ENCODE results near the gene ASTN2.

ASTN2 gene

DNA sequence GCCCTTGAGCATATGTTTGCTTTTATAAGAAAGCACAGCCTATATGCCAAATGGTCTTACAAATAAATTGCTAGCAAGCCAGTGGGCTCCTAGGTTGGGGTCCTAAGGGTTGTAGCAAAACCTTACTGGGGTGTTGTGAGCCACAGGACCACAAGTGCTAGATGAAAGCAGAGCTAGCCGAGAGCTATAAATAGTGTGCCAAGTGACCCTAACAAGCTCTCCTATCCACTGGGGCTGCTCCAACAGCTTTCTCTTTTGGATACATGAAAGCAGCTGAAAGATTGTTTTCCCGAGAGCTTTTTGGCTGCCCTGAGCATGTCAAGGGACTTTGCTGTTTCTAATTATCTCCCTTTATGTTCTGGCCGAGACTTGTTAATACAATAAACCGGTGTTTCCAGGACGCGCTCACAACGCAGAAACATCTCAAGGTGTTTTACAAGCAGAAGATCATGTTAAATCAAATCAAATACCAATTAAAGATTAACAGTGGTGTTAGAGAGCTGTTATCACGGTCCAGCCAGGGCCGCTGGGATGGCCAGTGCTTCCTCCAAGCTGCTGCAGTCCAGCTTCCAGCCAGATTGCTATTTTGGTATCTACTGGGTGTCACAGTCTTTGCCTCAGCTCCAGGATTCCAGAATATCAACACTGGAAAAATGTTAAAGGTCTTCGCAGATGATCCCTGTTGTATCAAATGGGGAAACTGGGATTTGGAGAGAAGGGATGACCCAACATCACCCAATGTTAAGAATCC, 351.0 kb downstream of the ASTN2 start:
- no peak for FAIRE-seq

DNA sequence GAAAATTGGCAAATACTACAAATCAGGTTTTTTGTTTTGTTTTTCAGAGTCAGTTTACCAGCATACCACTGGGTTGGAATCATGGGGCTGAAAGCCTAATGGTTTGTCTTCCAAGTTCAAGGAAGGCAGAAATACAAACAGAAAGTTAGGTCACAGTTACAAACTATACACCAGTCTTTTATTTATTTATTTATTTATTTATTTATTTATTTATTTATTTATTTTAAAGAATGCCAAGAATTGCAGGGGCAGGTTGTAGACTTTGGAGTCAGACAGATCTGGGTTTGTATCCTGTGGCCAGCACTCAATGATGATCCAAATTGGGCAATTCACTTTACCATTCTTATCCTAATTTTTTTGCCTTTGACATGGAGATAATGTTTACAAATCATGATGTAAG, 353.9 kb downstream of the ASTN2 start:
- no peak for FAIRE-seq

DNA sequence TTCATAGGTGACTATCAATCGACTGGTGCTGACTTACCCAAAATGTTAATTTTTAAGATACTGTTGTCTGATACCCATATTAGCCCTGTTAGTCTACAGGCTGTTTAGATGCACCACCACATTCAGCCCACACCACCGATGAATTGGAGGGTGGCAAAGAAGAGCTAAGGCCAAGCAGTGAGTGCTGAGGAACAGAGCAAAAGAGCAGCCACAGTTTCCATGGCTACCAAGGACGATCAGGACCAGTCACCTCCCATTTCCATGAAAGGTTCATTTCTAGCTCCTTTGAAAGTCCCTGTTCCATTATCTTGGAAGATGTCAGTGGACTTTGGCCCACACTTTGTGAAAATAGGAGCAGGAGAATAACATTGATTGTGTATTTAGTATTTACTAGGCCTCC, 364.9 kb downstream of the ASTN2 start:
- FAIRE-seq = no peak

GRCh38 chr9:117046666-117047327, 368.1 kb downstream of the ASTN2 start:
- no peak for FAIRE-seq

GRCh38 chr9:117044241-117044640, 370.6 kb downstream of the ASTN2 start:
- FAIRE-seq = no peak

DNA sequence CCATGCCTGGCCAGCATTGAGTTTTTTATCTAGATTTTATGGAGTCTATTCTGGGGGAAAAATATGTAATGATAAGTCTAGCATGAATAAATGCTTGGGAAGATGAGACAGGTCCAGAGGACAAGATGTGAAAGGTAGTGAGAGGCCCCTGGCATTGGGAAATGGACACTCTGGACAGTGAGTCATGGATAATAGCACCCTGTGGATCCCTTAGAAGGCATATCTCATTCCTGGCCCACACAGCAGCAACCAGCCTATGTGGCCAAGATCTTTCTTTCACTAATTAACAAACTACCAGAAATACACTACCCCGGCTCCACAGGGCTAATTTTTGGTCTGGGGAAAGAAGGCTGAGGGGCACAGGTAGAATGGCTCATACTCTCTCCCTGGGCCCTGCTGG, 371.7 kb downstream of the ASTN2 start:
- FAIRE-seq = no peak

DNA sequence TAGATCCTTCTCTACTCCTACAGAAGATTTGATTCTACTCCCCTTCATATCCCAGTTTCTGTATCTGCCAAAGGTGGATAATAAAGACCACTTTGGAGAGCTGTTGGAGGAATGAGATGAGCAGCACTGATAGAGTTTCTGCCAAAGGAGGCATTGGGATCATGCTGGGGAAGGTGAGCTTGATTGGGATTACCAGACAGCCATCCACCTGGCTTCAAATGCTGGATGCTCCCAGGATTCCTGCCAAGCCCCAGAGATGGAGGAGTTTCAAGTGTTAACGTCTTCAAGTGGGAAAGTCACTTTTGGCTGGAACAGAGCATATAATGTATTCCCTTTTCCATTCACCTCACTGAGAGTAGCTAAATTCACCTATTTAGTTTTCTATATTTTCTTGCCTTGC, 379.3 kb downstream of the ASTN2 start:
- FAIRE-seq = no peak

GRCh38 chr9:117034866-117035265, 380.0 kb downstream of the ASTN2 start:
- no peak for FAIRE-seq

DNA sequence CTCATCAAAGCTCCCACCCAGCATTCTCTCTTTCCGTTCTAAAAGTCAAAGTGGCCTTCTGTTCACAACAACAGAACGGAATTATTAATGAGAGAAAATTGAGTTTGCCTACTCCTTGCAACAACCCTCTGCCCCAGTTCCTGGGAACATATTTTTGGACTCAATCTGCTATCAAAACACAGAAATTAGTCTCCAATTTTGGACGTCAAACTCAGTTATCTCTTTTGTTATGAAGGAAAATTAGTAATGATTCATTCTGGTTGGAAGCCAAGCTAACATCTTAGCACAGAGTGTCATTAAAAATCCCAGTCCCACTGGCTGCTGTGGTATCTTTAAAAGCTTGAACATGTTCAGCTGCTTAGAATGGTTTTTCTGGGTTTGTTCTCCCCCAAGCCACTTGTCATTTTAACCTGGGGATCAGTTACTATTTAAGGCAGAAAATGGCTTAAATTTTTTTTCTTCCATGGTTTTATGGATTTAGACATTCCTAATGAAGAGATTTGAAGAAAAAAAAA, 384.5 kb downstream of the ASTN2 start:
- no peak for FAIRE-seq

DNA sequence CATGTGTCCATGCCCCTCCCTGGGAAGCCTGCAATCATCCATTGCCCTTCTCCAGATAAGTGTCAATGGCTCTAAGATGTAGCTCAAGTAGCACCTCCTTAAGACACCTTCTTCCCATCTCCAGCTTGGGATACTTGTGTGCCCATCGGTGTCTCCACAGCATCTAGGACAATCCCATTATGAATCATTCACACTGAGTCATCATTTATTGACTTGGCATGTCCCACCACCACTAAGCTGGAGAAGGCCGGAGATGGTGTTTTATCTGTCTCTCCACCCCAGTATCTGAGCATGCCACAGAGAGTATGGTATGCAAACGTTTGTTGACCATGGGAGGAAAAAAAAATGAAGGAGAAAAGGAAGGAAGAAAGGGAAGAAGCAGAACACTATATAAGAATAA, 385.5 kb downstream of the ASTN2 start:
- FAIRE-seq = no peak

DNA sequence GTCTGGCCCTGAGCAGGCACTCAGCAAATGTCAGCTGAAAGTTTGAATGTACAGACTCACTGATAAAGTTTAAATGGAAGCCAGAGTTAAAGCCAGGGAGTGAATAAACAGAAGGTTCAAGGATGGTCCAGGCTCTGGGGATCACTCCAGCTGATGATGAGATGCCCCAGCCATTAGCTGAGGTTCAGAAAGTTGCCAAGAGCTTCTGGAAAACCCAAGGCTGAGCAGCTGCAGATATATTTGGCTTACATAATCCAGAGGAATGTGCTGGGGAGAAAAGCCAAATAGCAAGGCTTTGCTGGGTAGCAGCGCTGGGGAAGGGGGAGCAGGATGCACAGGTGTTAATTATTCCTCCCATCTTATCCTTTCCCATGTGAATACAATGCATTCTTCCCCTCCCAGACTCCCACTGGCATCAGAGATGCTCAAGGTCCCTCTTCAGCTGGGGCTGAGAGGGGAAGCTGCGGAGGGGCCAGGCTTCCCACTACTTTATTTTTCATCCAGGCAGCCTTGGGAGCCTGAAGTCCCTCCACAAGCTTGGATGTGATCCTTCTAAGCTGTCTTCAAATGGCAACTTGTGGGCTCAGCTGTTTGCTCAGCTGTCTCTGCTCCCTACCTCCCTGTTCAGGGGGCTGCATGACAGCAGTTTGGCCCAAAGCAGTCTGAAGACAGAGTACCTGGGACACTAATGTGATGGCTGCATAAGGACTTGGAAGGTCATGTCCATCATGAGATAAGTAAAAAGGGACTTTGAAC, 386.6 kb downstream of the ASTN2 start:
- FAIRE-seq = no peak

- no peak for FAIRE-seq
Observed at GRCh38 chr9:117021906-117022305, 393.0 kb downstream of the ASTN2 start.

DNA sequence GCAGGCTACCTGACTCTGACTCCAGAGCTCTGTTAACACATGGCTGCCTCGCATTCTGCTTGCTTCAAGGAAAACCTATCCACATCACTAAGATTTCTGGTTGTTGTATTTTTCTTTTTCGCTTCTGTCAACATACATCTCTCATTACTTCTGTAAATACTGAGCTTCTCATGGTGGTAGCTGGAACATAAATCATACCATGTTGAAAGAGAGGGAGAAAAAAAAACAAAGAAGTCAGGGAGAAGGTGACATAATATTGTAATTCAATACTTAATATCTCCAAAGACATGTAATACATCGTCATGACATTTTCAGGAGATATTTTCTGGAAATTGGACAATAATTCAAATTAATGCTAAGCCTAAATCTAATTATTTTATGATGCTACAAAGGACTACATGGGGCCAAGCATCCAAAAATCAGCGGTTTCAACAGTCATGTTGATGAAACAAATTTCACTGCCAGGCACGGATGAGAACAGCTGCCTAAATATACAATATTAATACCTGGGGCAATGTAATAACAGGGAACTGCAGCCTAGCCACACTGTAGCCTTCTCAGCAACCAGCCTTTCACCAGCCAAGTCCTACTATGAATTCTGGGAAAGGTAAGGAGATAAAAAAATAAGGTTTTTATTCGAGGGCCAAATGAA, 395.8 kb downstream of the ASTN2 start:
- FAIRE-seq = no peak

GRCh38 chr9:117017414-117017985, 397.4 kb downstream of the ASTN2 start:
- no peak for FAIRE-seq

GRCh38 chr9:117014061-117014460, 400.8 kb downstream of the ASTN2 start:
- FAIRE-seq = no peak

- no peak for FAIRE-seq
Observed at GRCh38 chr9:117013440-117013995, 401.3 kb downstream of the ASTN2 start.

- no peak for FAIRE-seq
Observed at GRCh38 chr9:117010061-117010460, 404.8 kb downstream of the ASTN2 start.

GRCh38 chr9:117008876-117009275, 406.0 kb downstream of the ASTN2 start:
- FAIRE-seq = no peak

GRCh38 chr9:117008461-117008860, 406.4 kb downstream of the ASTN2 start:
- FAIRE-seq = no peak

DNA sequence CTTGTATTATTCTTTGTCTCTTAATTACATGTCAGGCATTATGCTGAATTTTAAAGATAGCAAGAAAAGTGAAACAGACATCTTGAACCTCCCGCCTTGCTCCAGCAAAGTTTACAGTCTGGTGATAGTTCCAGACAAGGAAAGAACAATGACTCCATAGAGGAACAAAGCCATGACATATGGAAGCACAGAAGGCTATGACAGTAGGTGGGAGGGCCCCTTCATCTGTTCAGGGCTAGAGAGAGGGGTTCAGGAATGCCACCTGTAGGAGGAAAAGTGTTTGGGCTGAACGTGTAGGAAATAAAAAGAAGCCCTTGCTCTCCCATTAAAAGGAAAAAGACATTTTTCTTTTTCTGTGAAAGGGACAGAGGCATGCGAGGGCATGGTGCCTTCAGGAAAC, 412.2 kb downstream of the ASTN2 start:
- FAIRE-seq = no peak

- FAIRE-seq = no peak
Observed at GRCh38 chr9:117000834-117001233, 414.0 kb downstream of the ASTN2 start.

DNA sequence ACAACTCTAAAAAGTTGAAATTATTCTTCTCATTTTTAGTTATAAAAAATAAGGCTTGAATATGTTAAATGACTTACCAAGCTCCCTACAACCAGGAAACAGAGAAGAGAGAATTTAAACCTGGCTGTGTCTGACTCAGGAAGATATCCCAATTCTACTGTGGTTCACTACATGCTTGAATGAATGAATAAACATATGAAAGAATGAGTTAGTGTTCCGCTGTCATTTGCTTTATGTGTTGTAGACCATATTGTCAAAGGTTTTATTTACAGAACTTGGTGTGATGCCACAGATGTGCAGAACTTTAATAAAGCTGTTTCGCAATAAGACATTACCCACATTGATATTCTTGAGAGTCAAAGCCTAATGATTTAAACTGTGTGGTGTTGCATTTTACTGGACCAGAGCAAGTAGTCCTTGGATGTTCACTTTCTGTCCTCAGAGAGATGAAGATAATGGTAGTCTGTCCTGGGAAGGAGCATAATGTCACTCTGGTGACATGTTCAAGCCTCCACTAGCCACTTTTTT, 414.6 kb downstream of the ASTN2 start:
- FAIRE-seq = peak; percentile 84
